GM19025 (cell line): Measurements from ENCODE around the gene ITPKC.
"Not testable (repeated sequence)": the region's sequence is repeated elsewhere in the genome, so short reads cannot be mapped to it uniquely, and the experiment has no call there.

ENCODE experiments used
- ATAC-seq: cut with Tn5 transposase; IDR thresholded peaks from one replicate; pipeline ENCODE4 v1.9.1; 2021; ENCODE audit warnings: mild to moderate bottlenecking, low read depth, moderate library complexity; ENCODE audit not compliant: unreplicated experiment

Gene ITPKC

DNA sequence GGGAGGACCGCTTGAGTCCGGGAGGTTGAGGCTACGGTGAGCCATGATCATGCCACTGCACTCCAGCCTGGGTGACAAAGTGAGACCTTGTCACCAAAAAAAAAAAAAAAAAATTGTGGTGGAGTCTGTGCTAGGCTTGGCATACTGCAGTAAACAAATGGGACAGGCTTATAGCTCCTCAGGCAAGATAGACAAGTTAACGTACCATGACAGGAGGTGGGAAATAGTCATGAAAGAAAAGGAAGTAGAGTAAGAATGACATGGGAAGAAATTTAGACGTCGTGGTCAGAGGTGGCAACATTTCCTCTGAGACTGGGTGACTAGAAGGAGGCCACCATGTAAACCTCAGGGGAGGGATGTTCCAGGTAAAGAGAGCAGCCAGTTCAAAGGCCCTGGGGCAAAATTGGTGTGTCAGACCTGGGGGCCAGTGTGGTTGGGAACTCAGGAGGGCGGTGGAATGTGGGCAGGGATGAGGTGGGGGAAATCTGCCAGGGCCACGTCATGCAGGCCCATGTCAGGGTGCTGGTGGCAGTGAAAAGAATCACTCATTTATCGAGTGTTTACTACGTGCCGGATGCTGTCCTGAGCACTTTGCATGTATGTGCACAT lies 39.7 kb downstream of the ITPKC start:
- ATAC-seq, result no peak

DNA sequence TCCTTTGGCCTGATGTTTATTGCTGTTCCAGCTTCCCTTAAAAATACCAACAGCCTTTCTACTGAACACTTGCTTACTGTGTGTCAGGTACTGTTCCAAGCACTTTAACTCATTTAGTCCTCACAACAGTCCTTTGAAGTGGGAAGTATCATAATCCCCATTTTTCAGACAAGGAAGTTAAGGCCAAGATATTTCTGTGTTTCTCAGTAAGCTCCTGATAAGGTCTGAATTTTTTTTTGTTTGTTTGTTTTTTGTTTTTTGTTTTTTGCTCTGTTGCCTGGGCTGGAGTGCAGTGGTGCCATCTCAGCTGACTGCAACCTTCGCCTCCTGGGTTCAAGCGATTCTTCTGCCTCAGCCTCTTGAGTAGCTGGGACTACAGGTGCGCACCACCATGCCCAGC lies 41.6 kb downstream of the ITPKC start:
- ATAC-seq, result no peak

GRCh38 chr19:40759352-40759751 lies 42.4 kb downstream of the ITPKC start:
- ATAC-seq, result no peak

GRCh38 chr19:40762754-40763470 lies 46.0 kb downstream of the ITPKC start:
- ATAC-seq, result no peak

GRCh38 chr19:40763526-40763925 lies 46.6 kb downstream of the ITPKC start:
- no peak for ATAC-seq

DNA sequence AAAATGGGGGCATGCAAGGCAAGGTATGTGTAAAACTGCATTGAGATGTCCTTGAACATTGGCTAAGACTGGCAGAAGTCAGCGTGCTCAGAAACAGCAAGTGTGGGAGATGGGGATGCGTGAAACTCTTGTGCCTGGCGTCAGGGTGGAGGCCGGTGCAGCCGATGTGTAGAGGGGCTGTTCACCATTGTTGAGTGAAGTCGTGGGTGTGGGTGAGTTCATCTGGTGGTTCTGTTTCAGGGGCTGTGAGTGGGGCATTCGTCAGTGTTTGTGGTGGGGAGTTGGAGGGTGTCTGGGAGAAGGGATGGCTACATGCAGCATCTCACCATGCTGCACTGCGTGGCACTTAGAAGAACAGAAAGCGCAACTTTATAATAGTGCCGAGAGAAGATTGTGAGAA lies 47.1 kb downstream of the ITPKC start:
- ATAC-seq, result no peak

GRCh38 chr19:40766385-40766784 lies 49.5 kb downstream of the ITPKC start:
- ATAC-seq, result not testable (repeated sequence)

GRCh38 chr19:40768869-40769268 lies 52.0 kb downstream of the ITPKC start:
- no peak for ATAC-seq

GRCh38 chr19:40771101-40771862 lies 54.4 kb downstream of the ITPKC start:
- not testable (repeated sequence) for ATAC-seq

DNA sequence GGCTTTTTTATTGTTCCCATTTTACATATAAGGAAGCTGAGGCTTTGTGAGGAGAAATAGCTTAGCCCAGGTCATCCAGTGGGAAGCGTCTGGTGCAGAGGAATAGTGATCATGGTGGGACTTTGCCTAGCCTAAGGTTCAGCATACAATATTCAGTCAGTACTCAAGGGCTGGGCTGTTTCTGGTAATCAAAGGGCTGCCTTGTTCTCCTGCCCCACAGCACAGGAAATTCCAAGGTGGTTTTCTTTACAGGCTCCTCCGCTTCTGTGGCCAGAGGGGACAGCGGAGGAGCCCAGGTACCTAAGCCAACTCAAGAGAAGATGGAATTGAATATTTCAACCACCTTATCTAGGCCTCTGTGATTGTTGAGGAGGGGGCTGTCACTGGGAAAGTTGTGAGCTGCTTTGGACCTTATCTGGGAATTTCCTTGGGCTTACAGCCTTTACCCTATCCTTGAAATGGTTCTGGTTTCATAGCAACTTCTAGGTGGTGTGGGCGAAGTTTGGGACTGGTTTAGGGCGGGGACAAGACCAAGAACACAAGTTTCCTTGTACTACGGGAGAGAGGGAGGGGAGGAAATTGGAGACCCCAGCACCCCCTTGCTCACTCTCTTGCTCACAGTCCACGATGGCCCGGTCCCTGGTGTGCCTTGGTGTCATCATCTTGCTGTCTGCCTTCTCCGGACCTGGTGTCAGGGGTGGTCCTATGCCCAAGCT lies 58.2 kb downstream of the ITPKC start, which contains the start of gene MIA:
MIA (plus strand) TSS at position 606 of the 716 bp plus-strand sequence; CDS start at position 628, 22 bp downstream.
- ATAC-seq, result no peak

DNA sequence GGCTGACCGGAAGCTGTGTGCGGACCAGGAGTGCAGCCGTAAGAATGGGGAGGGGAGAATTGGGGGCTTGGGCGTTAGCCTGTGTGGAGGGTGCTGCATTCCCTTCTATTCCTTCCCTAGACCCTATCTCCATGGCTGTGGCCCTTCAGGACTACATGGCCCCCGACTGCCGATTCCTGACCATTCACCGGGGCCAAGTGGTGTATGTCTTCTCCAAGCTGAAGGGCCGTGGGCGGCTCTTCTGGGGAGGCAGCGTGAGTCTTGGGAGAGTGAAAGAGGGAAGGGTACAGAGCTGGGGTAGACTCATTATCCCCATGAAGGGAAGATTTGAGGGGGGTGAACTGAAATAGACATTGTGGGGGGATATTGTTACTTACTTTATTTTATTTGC lies 58.7 kb downstream of the ITPKC start:
- ATAC-seq, result no peak

DNA sequence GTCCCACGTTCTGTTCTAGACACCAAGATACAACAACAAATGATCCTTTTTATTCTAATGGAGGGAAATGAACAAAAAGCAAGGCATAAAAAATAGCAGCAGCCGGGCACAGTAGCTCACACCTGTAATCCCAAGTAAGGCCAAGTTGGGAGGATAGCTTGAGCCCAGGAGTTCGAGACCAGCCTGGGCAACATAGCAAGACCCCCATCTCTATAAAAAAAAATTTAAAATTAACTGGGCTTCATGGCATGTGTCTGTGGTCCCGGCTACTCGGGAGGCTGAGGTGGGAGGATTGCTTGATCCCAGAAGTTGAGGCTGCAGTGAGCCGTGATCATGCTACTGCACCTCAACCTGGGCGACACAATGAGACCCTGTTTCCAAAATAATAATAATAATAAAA lies 59.5 kb downstream of the ITPKC start:
- ATAC-seq, result no peak

DNA sequence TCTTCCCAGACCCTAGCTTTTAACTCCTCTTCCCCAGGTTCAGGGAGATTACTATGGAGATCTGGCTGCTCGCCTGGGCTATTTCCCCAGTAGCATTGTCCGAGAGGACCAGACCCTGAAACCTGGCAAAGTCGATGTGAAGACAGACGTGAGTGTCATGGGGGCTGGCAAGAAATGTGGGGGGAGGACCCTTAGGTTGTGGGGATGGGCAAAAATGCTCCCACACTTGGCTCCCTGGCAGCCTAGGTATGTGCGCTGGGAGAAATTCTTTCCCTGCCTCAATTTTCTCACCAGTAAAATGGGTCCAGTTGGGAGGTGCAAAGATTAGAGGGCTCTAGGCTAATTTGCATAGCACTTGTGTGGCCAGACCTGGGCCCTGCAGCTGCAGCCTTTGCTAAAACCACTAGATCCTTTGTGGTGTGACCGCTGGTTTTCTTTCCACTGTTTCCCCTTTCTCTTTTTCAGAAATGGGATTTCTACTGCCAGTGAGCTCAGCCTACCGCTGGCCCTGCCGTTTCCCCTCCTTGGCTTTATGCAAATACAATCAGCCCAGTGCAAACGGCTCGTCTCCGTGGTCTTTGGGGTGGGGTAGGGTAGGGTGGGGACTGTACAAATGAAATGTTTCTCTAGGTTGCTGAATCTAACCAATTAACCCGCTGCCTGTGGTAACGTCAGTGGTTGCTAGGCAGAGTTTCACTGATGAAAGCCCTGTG lies 60.2 kb downstream of the ITPKC start:
- ATAC-seq, result peak; percentile 67

DNA sequence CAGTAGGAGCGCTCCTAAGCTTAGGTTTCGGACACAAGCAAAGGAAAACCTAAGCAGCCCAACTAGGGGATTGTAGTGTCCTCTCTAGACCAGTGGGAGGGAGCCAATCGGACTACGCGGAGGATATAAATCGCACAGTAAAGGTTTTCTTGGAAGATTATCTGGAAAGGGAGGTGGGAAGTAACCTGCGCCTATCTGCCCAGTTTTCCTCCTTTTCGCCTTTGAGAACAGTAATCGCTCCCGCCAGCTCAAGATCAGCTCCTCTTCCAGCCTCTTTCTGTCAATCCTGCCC lies 60.7 kb downstream of the ITPKC start:
- ATAC-seq, result no peak

DNA sequence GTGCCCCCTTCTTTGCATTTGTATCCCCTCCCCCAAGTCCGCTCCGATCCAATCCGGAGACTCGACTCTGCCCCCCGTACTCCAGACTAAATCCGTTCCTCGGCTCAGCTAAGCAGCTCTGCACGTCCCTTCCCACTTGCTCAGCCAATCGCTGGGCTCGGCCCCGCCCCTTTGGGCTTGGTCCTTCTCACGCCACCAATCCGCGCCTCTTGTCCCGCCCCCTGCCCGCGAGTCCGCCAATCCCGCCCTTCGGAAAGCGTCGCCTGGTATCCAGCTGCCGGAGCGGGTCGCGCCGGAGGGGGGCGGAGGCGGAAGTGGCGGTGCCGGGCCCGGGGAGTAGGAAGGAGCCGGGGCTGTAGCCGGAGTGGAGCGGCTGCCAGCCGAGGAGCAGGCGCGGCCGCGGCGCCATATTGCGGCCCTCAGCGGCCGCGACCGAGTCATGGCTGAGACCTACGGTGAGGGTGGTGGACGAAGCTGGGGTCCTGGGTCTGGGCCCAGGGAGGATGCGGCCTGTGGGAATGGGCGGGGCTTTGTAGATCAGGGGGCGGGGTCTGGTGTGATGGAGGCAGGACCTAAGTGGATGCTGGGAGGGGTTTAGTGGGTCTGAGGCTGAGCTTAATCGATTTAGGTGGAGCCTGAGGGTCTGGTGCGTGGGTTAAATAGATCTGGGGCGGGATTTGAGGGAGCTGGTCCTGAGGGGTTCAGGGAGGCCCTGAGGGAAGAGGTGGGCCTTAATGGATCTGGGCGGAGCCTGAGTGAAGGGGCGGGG lies 61.2 kb downstream of the ITPKC start, which contains the start of gene RAB4B:
RAB4B (plus strand) TSS at position 311 of the 769 bp plus-strand sequence; CDS start at position 440, 129 bp downstream.
- peak; percentile 51 for ATAC-seq

- ATAC-seq, result no peak
Observed at GRCh38 chr19:40778706-40779284, 61.9 kb downstream of the ITPKC start.

DNA sequence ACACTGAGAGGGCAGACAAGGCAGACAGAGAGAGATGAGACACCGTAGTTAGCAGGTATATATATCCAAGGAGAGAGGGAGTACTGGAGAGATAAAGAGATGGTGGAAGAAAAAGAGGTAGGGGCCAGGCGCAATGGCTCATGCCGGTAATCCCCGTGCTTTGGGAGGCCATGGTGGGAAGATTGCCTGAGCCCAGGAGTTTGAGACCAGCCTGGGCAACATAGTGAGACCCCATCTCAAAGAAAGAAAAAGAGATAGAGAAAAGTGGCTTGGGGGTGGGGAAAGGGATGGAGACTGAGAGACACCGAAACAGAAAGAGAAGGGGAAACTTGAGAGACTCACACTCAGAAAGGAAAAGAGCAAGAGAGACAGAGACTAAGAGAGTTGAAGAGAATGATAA lies 63.7 kb downstream of the ITPKC start:
- ATAC-seq, result no peak

DNA sequence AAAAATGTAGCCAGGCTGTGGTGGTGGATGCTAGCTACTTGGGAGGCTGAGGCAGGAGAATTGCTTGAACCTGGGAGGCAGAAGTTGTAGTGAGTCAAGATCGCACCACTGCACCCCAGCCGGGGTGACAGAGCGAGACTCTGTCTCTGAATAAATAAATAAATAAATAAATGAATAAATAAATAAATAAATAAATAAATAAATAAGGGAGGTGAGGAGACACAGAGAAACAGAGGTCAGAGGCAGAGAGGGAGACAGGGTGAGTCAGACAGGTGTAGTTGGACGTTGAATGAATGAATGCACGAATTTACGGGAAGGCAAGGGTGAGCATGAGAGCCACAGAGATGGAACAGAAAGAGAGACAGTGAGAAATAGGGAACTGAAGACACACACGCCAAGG lies 64.2 kb downstream of the ITPKC start:
- ATAC-seq, result no peak

DNA sequence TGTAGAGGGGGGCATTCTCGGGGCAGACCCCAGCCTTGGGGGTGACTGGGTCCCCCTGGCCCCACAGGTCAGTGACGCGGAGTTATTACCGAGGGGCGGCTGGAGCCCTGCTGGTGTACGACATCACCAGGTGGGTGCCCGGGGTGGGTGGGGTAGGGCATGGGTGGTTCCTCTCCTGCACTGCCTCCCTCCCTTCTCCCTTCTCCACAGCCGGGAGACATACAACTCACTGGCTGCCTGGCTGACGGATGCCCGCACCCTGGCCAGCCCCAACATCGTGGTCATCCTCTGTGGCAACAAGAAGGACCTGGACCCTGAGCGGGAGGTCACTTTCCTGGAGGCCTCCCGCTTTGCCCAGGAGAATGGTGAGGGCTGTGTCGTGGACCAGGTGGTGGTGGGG lies 66.8 kb downstream of the ITPKC start:
- no peak for ATAC-seq
